Activated CD4-positive, alpha-beta T cell treated with anti-CD3 and anti-CD28 coated beads, Interleukin-2, amount 10 ng/mL, durations not matched to agents 24 days and 14 days (primary cell): Measurements from ENCODE around the gene DAZAP1. TPM values are rescaled to one million over a fixed set of nuclear protein-coding genes. Genes with fewer than 3 reads are reported as not detected.
A peak's percentile ranks its signal among the peaks of the same experiment; 100 is the strongest.
"Not testable (repeated sequence)": the region's sequence is repeated elsewhere in the genome, so short reads cannot be mapped to it uniquely, and the experiment has no call there.

Experiments
- DNase-seq: peaks from one replicate; pipeline ENCODE4 v3.0.0; 2022
- H3K27ac Mint-ChIP-seq: one replicate; pipeline ENCODE4 v1.8.0; 2022; ENCODE audit warnings: mild to moderate bottlenecking, mixed read lengths
- H3K27me3 Mint-ChIP-seq: one replicate; pipeline ENCODE4 v1.8.0; 2022; ENCODE audit warnings: mixed read lengths
- H3K36me3 Mint-ChIP-seq: one replicate; pipeline ENCODE4 v1.8.0; 2022; ENCODE audit warnings: low read depth, mild to moderate bottlenecking, mixed read lengths
- H3K4me1 Mint-ChIP-seq: one replicate; pipeline ENCODE4 v1.8.0; 2021; ENCODE audit warnings: mixed read lengths
- H3K4me3 Mint-ChIP-seq: one replicate; pipeline ENCODE4 v1.8.0; 2022; ENCODE audit warnings: mild to moderate bottlenecking, moderate library complexity, mixed read lengths
- H3K9me3 Mint-ChIP-seq: one replicate; pipeline ENCODE4 v1.8.0; 2021; ENCODE audit warnings: mixed read lengths
- intact Hi-C: fragments of 100-400 bp; cut with micrococcal nuclease; formaldehyde crosslinking; loops from one replicate; pipeline ENCODE4 v1.15.1; 2023
- total RNA-seq: library from RNA; stranded (reverse); gene quantifications from 2 replicates; pipeline ENCODE4 v1.2.3, GENCODE V29; 2022

The DAZAP1 gene
- total RNA-seq, 1 donor from 2014 or later: 323 TPM

- peaks cover 18% of the 10 kb centered on the region for H3K4me1 Mint-ChIP-seq
- intact Hi-C loops: loop anchor here (1.0 to 5.0 kb wide), 2 partner anchors 31 to 39 kb away; partner anchors contain the start of genes C19orf25 and DAZAP1
- peaks cover 47% of the 10 kb centered on the region for H3K36me3 Mint-ChIP-seq
Observed at GRCh38 chr19:1438035-1438932, 30.9 kb downstream of the DAZAP1 start, which contains the start of gene RPS15. TSS of gene RPS15 (plus strand) at chr19:1438396. CDS start at chr19:1438426, 30 bp downstream.

GRCh38 chr19:1438933-1439354, 31.6 kb downstream of the DAZAP1 start:
- peak overlapping the region; percentile 93 for H3K4me3 Mint-ChIP-seq
- H3K36me3 Mint-ChIP-seq: peaks cover 47% of the 10 kb centered on the region
- peaks cover 18% of the 10 kb centered on the region for H3K4me1 Mint-ChIP-seq
- no peaks in the 10 kb centered on the region for H3K9me3 Mint-ChIP-seq
- DNase-seq: no peak
- H3K27me3 Mint-ChIP-seq: no peaks in the 10 kb centered on the region
- H3K27ac Mint-ChIP-seq: peak overlapping the region; percentile 83
- intact Hi-C loops: loop anchor here (1.0 to 5.0 kb wide), 2 partner anchors 32 to 38 kb away; partner anchors contain the start of genes C19orf25 and DAZAP1

More at GRCh38 chr19:1438035-1438932, 30.9 kb downstream of the DAZAP1 start, which contains the start of gene RPS15:
- DNase-seq: peak; percentile 99
- Mint-ChIP-seq H3K27ac (peak within 1 kb of the TSS; percentile 100), H3K27me3 (no peaks in the 10 kb centered on the region), H3K9me3 (no peaks in the 10 kb centered on the region), H3K4me3 (peak within 1 kb of the TSS; percentile 93)

GRCh38 chr19:1439525-1440417, 32.4 kb downstream of the DAZAP1 start:
- intact Hi-C loops: loop anchor here (5.0 kb wide), 1 partner anchor 38 kb away; the partner anchor contains the start of gene C19orf25
- peak overlapping the region; percentile 93 for H3K4me3 Mint-ChIP-seq
- peaks cover 47% of the 10 kb centered on the region for H3K36me3 Mint-ChIP-seq
- H3K27me3 Mint-ChIP-seq, DNase-seq, H3K9me3 Mint-ChIP-seq: not testable (repeated sequence)
- H3K27ac Mint-ChIP-seq: peak overlapping the region; percentile 83
- peaks cover 21% of the 10 kb centered on the region for H3K4me1 Mint-ChIP-seq

- Mint-ChIP-seq H3K9me3 (no peaks in the 10 kb centered on the region), H3K36me3 (peaks cover 44% of the 10 kb centered on the region), H3K4me3 (peak overlapping the region; percentile 93), H3K4me1 (peaks cover 21% of the 10 kb centered on the region), H3K27ac (peak overlapping the region; percentile 74), H3K27me3 (peaks cover under 1% of the 10 kb centered on the region)
- DNase-seq: no peak
- intact Hi-C loops: no loop called here
Observed at GRCh38 chr19:1440418-1440801, 33.0 kb downstream of the DAZAP1 start.

GRCh38 chr19:1441022-1441426, 33.6 kb downstream of the DAZAP1 start:
- peak overlapping the region; percentile 62 for H3K27ac Mint-ChIP-seq
- peaks cover 2% of the 10 kb centered on the region for H3K27me3 Mint-ChIP-seq
- peaks cover 43% of the 10 kb centered on the region for H3K36me3 Mint-ChIP-seq
- H3K9me3 Mint-ChIP-seq: no peaks in the 10 kb centered on the region
- intact Hi-C loops: no loop called here
- DNase-seq: no peak
- peaks cover 21% of the 10 kb centered on the region for H3K4me1 Mint-ChIP-seq
- peak overlapping the region; percentile 93 for H3K4me3 Mint-ChIP-seq

GRCh38 chr19:1441677-1442438, 34.5 kb downstream of the DAZAP1 start:
- peaks cover 4% of the 10 kb centered on the region for H3K27me3 Mint-ChIP-seq
- no peak for DNase-seq
- no peaks in the 10 kb centered on the region for H3K9me3 Mint-ChIP-seq
- intact Hi-C loops: no loop called here
- peaks cover 43% of the 10 kb centered on the region for H3K36me3 Mint-ChIP-seq
- H3K4me3 Mint-ChIP-seq: peak overlapping the region; percentile 34
- no peak overlapping the region for H3K27ac Mint-ChIP-seq
- H3K4me1 Mint-ChIP-seq: peaks cover 21% of the 10 kb centered on the region

- intact Hi-C loops: loop anchor here (2.0 to 5.0 kb wide), 2 partner anchors 25 to 67 kb away; partner anchors contain the start of gene ADAMTSL5
- no peak overlapping the region for H3K27ac Mint-ChIP-seq
- H3K9me3 Mint-ChIP-seq: no peaks in the 10 kb centered on the region
- peak overlapping the region; percentile 78 for H3K4me3 Mint-ChIP-seq
- peak; percentile 96 for DNase-seq
- H3K36me3 Mint-ChIP-seq: peaks cover 24% of the 10 kb centered on the region
- peaks cover 10% of the 10 kb centered on the region for H3K4me1 Mint-ChIP-seq
- peaks cover 26% of the 10 kb centered on the region for H3K27me3 Mint-ChIP-seq
Observed at GRCh38 chr19:1445185-1445931, 38.0 kb downstream of the DAZAP1 start.

GRCh38 chr19:1445932-1446712, 38.7 kb downstream of the DAZAP1 start:
- DNase-seq: no peak
- Mint-ChIP-seq H3K4me1 (peaks cover 8% of the 10 kb centered on the region), H3K27me3 (peaks cover 33% of the 10 kb centered on the region), H3K27ac (no peak overlapping the region), H3K9me3 (no peaks in the 10 kb centered on the region), H3K36me3 (peaks cover 17% of the 10 kb centered on the region), H3K4me3 (no peak overlapping the region)
- intact Hi-C loops: loop anchor here (2.0 to 5.0 kb wide), 2 partner anchors 25 to 66 kb away; partner anchors contain the start of gene ADAMTSL5

GRCh38 chr19:1446713-1447481, 39.5 kb downstream of the DAZAP1 start:
- Mint-ChIP-seq H3K27me3 (peaks cover 38% of the 10 kb centered on the region), H3K36me3 (peaks cover 10% of the 10 kb centered on the region), H3K4me3 (peak overlapping the region; percentile 35), H3K27ac (no peak overlapping the region), H3K9me3 (no peaks in the 10 kb centered on the region), H3K4me1 (peaks cover 8% of the 10 kb centered on the region)
- intact Hi-C loops: loop anchor here (5.0 kb wide), 1 partner anchor 65 kb away; the partner anchor contains the start of gene ADAMTSL5
- peak; percentile 81 for DNase-seq

GRCh38 chr19:1447504-1447903, 40.1 kb downstream of the DAZAP1 start:
- DNase-seq: no peak
- Mint-ChIP-seq H3K4me1 (peaks cover 8% of the 10 kb centered on the region), H3K27ac (no peak overlapping the region), H3K4me3 (no peak overlapping the region), H3K9me3 (no peaks in the 10 kb centered on the region), H3K27me3 (peaks cover 41% of the 10 kb centered on the region), H3K36me3 (peaks cover 3% of the 10 kb centered on the region)
- intact Hi-C loops: loop anchor here (5.0 kb wide), 1 partner anchor 65 kb away; the partner anchor contains the start of gene ADAMTSL5

- Mint-ChIP-seq H3K27ac (no peak overlapping the region), H3K9me3 (no peaks in the 10 kb centered on the region), H3K4me3 (no peak overlapping the region), H3K4me1 (peaks cover 6% of the 10 kb centered on the region), H3K27me3 (peaks cover 45% of the 10 kb centered on the region), H3K36me3 (no peaks in the 10 kb centered on the region)
- intact Hi-C loops: loop anchor here (5.0 kb wide), 1 partner anchor 64 kb away; the partner anchor contains the start of gene ADAMTSL5
- no peak for DNase-seq
Observed at GRCh38 chr19:1447944-1448343, 40.6 kb downstream of the DAZAP1 start.
